HCT116 (cell line): ENCODE results near the gene IRGQ. TPM values are rescaled to one million over a fixed set of nuclear protein-coding genes. Genes with fewer than 3 reads are reported as not detected.

Experiments used
- ATAC-seq: fragments of 200-7000 bp; cut with Tn5 transposase; 2 replicates; pipeline ENCODE4 v1.9.1; 2020; ENCODE audit warnings: mild to moderate bottlenecking, moderate library complexity
- BruUV-seq: library from RNA; stranded (reverse); fragments of 400-500 nt; replicated peaks from 2 replicates; lab custom pipeline; 2021; lab: Mats Ljungman, UMichigan
- CTCF ChIA-PET: fragments of 300-600 bp; sonication (Branson Sonifier 250); formaldehyde crosslinking; loops from one replicate; lab custom pipeline; 2021; ENCODE audit warnings: antibody characterized with exemption; lab: Charles Lee
- POLR2A ChIA-PET: fragments of 300-600, 350-600 bp; sonication (Branson Sonifier 250); formaldehyde crosslinking; loops from one replicate; lab custom pipeline; 2021; ENCODE audit warnings: antibody characterized with exemption; lab: Charles Lee
- RAD21 ChIA-PET, 2 experiments: fragments of 300-600 bp; sonication (Branson Sonifier 250); formaldehyde crosslinking; loops; one replicate each; lab custom pipeline; 2023; ENCODE audit warnings: low total read pairs in 2 of 2; ENCODE audit not compliant: uncharacterized antibody in 2 of 2, unreplicated experiment in 2 of 2, low non-redundant PET in 1 of 2; lab: Charles Lee
- DNase-seq: peaks from one replicate; pipeline ENCODE4 v3.0.0-alpha.2; 2010; ENCODE audit warnings: low read depth, low spot score
- H2AFZ ChIP-seq: fragments of 200-600 bp; shearing (Covaris generic), sonication (generic); 2 replicates; pipeline ENCODE4 v1.6.1; 2017; ENCODE audit warnings: low read depth, mixed run types, mixed read lengths, antibody characterized with exemption, low read length; ENCODE audit not compliant: poor library complexity, severe bottlenecking
- H3K27ac ChIP-seq: 2 replicates; pipeline ENCODE4 v1.5.1; 2012; ENCODE audit warnings: low read depth, low read length
- H3K27me3 ChIP-seq: fragments of 200-600 bp; sonication (generic); 2 replicates; pipeline ENCODE4 v1.6.1; 2016; ENCODE audit warnings: mixed run types, low read length, mixed read lengths; ENCODE audit not compliant: insufficient read depth
- H3K36me3 ChIP-seq, 2 experiments: fragments of 200-500 bp in 1 of 2; fragments of 200-600 bp in 1 of 2; sonication (Bioruptor generic) in 1 of 2; sonication (generic) in 1 of 2; 2 replicates each; pipeline versions ENCODE4 v1.5.1 to v1.6.1; 2014 to 2016; ENCODE audit warnings: low read length in 2 of 2, inconsistent platforms in 1 of 2, mixed read lengths in 1 of 2, mixed run types in 1 of 2; ENCODE audit not compliant: insufficient read depth in 2 of 2, control insufficient read depth in 1 of 2
- H3K4me1 ChIP-seq, 2 experiments: fragments of 200-600 bp in 1 of 2; sonication (generic) in 1 of 2; 2 replicates each; pipeline versions ENCODE4 v1.5.1 to v1.6.1; 2012 to 2017; ENCODE audit warnings: low read length in 2 of 2, inconsistent platforms in 1 of 2, mild to moderate bottlenecking in 1 of 2, mixed read lengths in 1 of 2, mixed run types in 1 of 2, moderate library complexity in 1 of 2; ENCODE audit not compliant: insufficient read depth in 2 of 2, control insufficient read depth in 1 of 2
- H3K4me2 ChIP-seq: fragments of 200-600 bp; sonication (generic); 2 replicates; pipeline ENCODE4 v1.6.1; 2017; ENCODE audit warnings: mixed run types, low read length, mixed read lengths
- H3K4me3 ChIP-seq, 2 experiments: fragments of 200-600 bp in 1 of 2; sonication (generic) in 1 of 2; replicated peaks in 1 of 2; 2 replicates each; pipeline ENCODE4 v1.5.1; 2011 to 2016; ENCODE audit warnings: low read length in 2 of 2, control low read depth in 1 of 2, low read depth in 1 of 2, mild to moderate bottlenecking in 1 of 2, mixed read lengths in 1 of 2, mixed run types in 1 of 2
- H3K79me2 ChIP-seq: fragments of 200-600 bp; sonication (generic); 2 replicates; pipeline ENCODE4 v1.6.1; 2017; ENCODE audit warnings: mild to moderate bottlenecking, mixed run types, low read length, moderate library complexity, mixed read lengths; ENCODE audit not compliant: insufficient read depth
- H3K9ac ChIP-seq: fragments of 200-600 bp; sonication (generic); 2 replicates; pipeline ENCODE4 v1.6.1; 2016; ENCODE audit warnings: low read length, mixed read lengths
- H3K9me2 ChIP-seq: fragments of 200-600 bp; sonication (generic), shearing (Covaris generic); 2 replicates; pipeline ENCODE4 v1.6.1; 2017; ENCODE audit warnings: mixed run types, mild to moderate bottlenecking, moderate library complexity; ENCODE audit not compliant: insufficient read depth
- H3K9me3 ChIP-seq, 2 experiments: fragments of 200-500 bp in 1 of 2; fragments of 200-600 bp in 1 of 2; sonication (Bioruptor generic) in 1 of 2; sonication (generic) in 1 of 2; 2 replicates each; pipeline ENCODE4 v1.6.1; 2014 to 2017; ENCODE audit warnings: low read length in 2 of 2, mixed read lengths in 2 of 2, inconsistent platforms in 1 of 2, low read depth in 1 of 2, mild to moderate bottlenecking in 1 of 2, mixed run types in 1 of 2, moderate library complexity in 1 of 2; ENCODE audit not compliant: control insufficient read depth in 1 of 2, insufficient read depth in 1 of 2
- H4K20me1 ChIP-seq: fragments of 200-600 bp; sonication (generic), shearing (Covaris generic); 2 replicates; pipeline ENCODE4 v1.6.1; 2017; ENCODE audit warnings: mixed run types, mild to moderate bottlenecking, moderate library complexity; ENCODE audit not compliant: insufficient read depth
- CBX3 ChIP-seq: IDR thresholded peaks from 2 replicates; pipeline ENCODE4 v1.6.1; 2012; ENCODE audit warnings: low read depth
- CEBPB ChIP-seq: IDR thresholded peaks from 2 replicates; pipeline ENCODE4 v1.6.1; 2012; ENCODE audit warnings: low read depth
- ELF1 ChIP-seq: IDR thresholded peaks from 2 replicates; pipeline ENCODE4 v1.6.1; 2012; ENCODE audit warnings: low read depth, borderline replicate concordance
- EZH2 ChIP-seq: fragments of 200-600 bp; sonication (generic); IDR thresholded peaks from 2 replicates; pipeline ENCODE4 v1.6.1; 2017; ENCODE audit warnings: antibody characterized with exemption, mixed run types
- EZH2phosphoT487 ChIP-seq: fragments of 200-600 bp; IDR thresholded peaks from 2 replicates; pipeline ENCODE4 v1.6.1; 2018; ENCODE audit warnings: antibody characterized with exemption, borderline replicate concordance
- POLR2A ChIP-seq: IDR thresholded peaks from 2 replicates; pipeline ENCODE4 v1.7.0; 2011; ENCODE audit warnings: borderline replicate concordance; ENCODE audit not compliant: insufficient read depth, insufficient read length; ENCODE audit errors: extremely low read depth
- POLR2AphosphoS5 ChIP-seq: IDR thresholded peaks from 2 replicates; pipeline ENCODE4 v1.6.1; 2011; ENCODE audit warnings: mild to moderate bottlenecking, low read depth, low read length, moderate library complexity
- REST ChIP-seq: IDR thresholded peaks from 2 replicates; pipeline ENCODE4 v1.6.1; 2012; ENCODE audit warnings: low read depth
- SIN3A ChIP-seq: IDR thresholded peaks from 2 replicates; pipeline ENCODE4 v1.6.1; 2012; ENCODE audit warnings: low read depth
- SP1 ChIP-seq: IDR thresholded peaks from 2 replicates; pipeline ENCODE4 v1.6.1; 2012; ENCODE audit warnings: low read depth
- SRF ChIP-seq: IDR thresholded peaks from 2 replicates; pipeline ENCODE4 v1.6.1; 2012; ENCODE audit warnings: low read depth
- TCF7L2 ChIP-seq: IDR thresholded peaks from 2 replicates; pipeline ENCODE4 v1.7.0; 2011; ENCODE audit warnings: borderline replicate concordance, inconsistent platforms; ENCODE audit not compliant: insufficient read depth, insufficient read length; ENCODE audit errors: extremely low read depth
- ZFX ChIP-seq: fragments of 450-650 bp; IDR thresholded peaks from 2 replicates; pipeline ENCODE4 v1.6.1; 2017
- intact Hi-C: fragments of 100-400 bp; cut with micrococcal nuclease; formaldehyde crosslinking; loops from 2 replicates; pipeline ENCODE4 v1.10.0; 2022
- total RNA-seq: library from RNA; stranded (reverse); gene quantifications from one replicate; pipeline ENCODE4 v1.2.1, GENCODE V29; 2021; ENCODE audit not compliant: unreplicated experiment
- TF ChIP-seq, protein P1 (sequence below): IDR thresholded peaks from 2 replicates; pipeline ENCODE4 v1.6.1; 2012
- TF ChIP-seq, protein P2 (sequence below): IDR thresholded peaks from 2 replicates; pipeline ENCODE4 v1.6.1; 2011; ENCODE audit warnings: mild to moderate bottlenecking, low read length, moderate library complexity; ENCODE audit not compliant: insufficient replicate concordance; ENCODE audit errors: extremely low read depth
- TF ChIP-seq, protein P3 (sequence below): IDR thresholded peaks from 2 replicates; pipeline ENCODE4 v1.6.1; 2012

The IRGQ gene
- total RNA-seq, 1 experiment from 2014 or later, result 14.6 TPM

GRCh38 chr19:43623889-43624670 is 28.1 kb upstream of the IRGQ start:
- intact Hi-C loops, result no loop called here
- Histone ChIP-seq H3K9me2 (no peaks in the 10 kb centered on the region), H3K79me2 (peaks cover 4% of the 10 kb centered on the region; the same call in 1 of the 2 replicates)

More at GRCh38 chr19:43623889-43624670, 28.1 kb upstream of the IRGQ start:
- Histone ChIP-seq H3K36me3 (no peaks in the 10 kb centered on the region), H3K9ac (no peak overlapping the region), H3K4me3 (no peak overlapping the region)
- CTCF ChIA-PET, result interaction anchor here (1.0 kb wide), 1 partner anchor 29 kb away, joined by 4 read pairs; the partner anchor contains the start of gene IRGQ
- DNase-seq, result peak; percentile 29
- POLR2A ChIA-PET, result interaction anchor here (1.2 kb wide), 1 partner anchor 28 kb away, joined by 4 read pairs; the partner anchor contains the start of genes IRGQ and ZNF576
- TF ChIP-seq TCF7L2 (no peak), CBX3 (no peak), SP1 (no peak), EZH2phosphoT487 (no peak), POLR2AphosphoS5 (no peak), CEBPB (no peak), ELF1 (no peak), SIN3A (no peak), POLR2A (no peak), REST (no peak), EZH2 (no peak), ZFX (no peak), SRF (no peak)
- TF ChIP-seq, protein P1, sequence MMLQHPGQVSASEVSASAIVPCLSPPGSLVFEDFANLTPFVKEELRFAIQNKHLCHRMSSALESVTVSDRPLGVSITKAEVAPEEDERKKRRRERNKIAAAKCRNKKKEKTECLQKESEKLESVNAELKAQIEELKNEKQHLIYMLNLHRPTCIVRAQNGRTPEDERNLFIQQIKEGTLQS, result no peak
- TF ChIP-seq, protein P2, sequence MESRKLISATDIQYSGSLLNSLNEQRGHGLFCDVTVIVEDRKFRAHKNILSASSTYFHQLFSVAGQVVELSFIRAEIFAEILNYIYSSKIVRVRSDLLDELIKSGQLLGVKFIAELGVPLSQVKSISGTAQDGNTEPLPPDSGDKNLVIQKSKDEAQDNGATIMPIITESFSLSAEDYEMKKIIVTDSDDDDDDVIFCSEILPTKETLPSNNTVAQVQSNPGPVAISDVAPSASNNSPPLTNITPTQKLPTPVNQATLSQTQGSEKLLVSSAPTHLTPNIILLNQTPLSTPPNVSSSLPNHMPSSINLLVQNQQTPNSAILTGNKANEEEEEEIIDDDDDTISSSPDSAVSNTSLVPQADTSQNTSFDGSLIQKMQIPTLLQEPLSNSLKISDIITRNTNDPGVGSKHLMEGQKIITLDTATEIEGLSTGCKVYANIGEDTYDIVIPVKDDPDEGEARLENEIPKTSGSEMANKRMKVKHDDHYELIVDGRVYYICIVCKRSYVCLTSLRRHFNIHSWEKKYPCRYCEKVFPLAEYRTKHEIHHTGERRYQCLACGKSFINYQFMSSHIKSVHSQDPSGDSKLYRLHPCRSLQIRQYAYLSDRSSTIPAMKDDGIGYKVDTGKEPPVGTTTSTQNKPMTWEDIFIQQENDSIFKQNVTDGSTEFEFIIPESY, result no peak
- TF ChIP-seq, protein P3, sequence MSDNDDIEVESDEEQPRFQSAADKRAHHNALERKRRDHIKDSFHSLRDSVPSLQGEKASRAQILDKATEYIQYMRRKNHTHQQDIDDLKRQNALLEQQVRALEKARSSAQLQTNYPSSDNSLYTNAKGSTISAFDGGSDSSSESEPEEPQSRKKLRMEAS, result no peak
- TF ChIP-seq, all 23 proteins: peak for 0
- peak overlapping the region; percentile 34; the same call in 1 of the 2 replicates for H3K27ac ChIP-seq
- RAD21 ChIA-PET, result no interaction called here
- H3K4me1 ChIP-seq, result peaks cover 19 to 30% of the 10 kb centered on the region in 2 experiments
- H3K4me2 ChIP-seq, result peak overlapping the region; percentile 26; the same call in 1 of the 2 replicates
- peak; percentile 30 for ATAC-seq
- no peak overlapping the region for H2AFZ ChIP-seq
- no peaks in the 10 kb centered on the region for H4K20me1 ChIP-seq
- BruUV-seq, result no TSS peak
- no peaks in the 10 kb centered on the region for H3K9me3 ChIP-seq
- H3K27me3 ChIP-seq, result no peaks in the 10 kb centered on the region
